Ishikawa (cell line): Measurements from ENCODE around the gene PDE3A.

Experiments
- CEBPB ChIP-seq: IDR thresholded peaks from 2 replicates; pipeline ENCODE4 v1.6.1; 2012
- CREB1 ChIP-seq: IDR thresholded peaks from 2 replicates; pipeline ENCODE4 v1.6.1; 2012; ENCODE audit warnings: low read depth
- EP300 ChIP-seq: IDR thresholded peaks from 2 replicates; pipeline ENCODE4 v1.6.1; 2012; ENCODE audit warnings: borderline replicate concordance
- RAD21 ChIP-seq: IDR thresholded peaks from 2 replicates; pipeline ENCODE4 v1.6.1; 2012; ENCODE audit warnings: low read depth
- TAF1 ChIP-seq: IDR thresholded peaks from 2 replicates; pipeline ENCODE4 v1.6.1; 2012; ENCODE audit warnings: low read depth, mild to moderate bottlenecking
- TCF12 ChIP-seq: IDR thresholded peaks from 2 replicates; pipeline ENCODE4 v1.6.1; 2012; ENCODE audit warnings: low read depth
- TEAD4 ChIP-seq: IDR thresholded peaks from 2 replicates; pipeline ENCODE4 v1.6.1; 2012
- ZBTB7A ChIP-seq: IDR thresholded peaks from 2 replicates; pipeline ENCODE4 v1.6.1; 2012; ENCODE audit warnings: low read depth
- TF ChIP-seq, protein P1 (sequence below): IDR thresholded peaks from 2 replicates; pipeline ENCODE4 v1.6.1; 2012; ENCODE audit warnings: low read depth, mild to moderate bottlenecking
- TF ChIP-seq, protein P2 (sequence below): IDR thresholded peaks from 2 replicates; pipeline ENCODE4 v1.6.1; 2012
- TF ChIP-seq, protein P3 (sequence below): IDR thresholded peaks from 2 replicates; pipeline ENCODE4 v1.6.1; 2012

DNA sequence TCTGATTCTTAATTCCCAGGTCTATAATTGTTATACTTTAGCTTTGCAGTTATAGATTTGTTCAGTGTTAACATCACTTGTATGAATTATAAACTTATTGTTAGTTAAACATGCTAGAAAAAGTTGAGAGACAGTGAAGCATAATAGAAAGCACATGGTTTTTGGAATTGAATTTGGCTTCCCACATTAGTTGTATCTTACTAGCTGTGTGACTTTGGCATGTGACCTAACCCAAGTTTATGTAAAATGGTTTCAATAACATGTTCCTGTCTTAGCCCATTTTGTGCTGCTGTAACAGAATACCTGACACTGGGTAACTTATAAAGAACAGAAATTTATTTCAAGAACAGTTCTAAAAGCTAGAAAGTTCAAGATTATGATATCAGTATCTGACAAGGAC is 146.3 kb downstream of the PDE3A start:
- TF ChIP-seq, protein P1, sequence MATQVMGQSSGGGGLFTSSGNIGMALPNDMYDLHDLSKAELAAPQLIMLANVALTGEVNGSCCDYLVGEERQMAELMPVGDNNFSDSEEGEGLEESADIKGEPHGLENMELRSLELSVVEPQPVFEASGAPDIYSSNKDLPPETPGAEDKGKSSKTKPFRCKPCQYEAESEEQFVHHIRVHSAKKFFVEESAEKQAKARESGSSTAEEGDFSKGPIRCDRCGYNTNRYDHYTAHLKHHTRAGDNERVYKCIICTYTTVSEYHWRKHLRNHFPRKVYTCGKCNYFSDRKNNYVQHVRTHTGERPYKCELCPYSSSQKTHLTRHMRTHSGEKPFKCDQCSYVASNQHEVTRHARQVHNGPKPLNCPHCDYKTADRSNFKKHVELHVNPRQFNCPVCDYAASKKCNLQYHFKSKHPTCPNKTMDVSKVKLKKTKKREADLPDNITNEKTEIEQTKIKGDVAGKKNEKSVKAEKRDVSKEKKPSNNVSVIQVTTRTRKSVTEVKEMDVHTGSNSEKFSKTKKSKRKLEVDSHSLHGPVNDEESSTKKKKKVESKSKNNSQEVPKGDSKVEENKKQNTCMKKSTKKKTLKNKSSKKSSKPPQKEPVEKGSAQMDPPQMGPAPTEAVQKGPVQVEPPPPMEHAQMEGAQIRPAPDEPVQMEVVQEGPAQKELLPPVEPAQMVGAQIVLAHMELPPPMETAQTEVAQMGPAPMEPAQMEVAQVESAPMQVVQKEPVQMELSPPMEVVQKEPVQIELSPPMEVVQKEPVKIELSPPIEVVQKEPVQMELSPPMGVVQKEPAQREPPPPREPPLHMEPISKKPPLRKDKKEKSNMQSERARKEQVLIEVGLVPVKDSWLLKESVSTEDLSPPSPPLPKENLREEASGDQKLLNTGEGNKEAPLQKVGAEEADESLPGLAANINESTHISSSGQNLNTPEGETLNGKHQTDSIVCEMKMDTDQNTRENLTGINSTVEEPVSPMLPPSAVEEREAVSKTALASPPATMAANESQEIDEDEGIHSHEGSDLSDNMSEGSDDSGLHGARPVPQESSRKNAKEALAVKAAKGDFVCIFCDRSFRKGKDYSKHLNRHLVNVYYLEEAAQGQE, result no peak
- no peak for TF ChIP-seq TCF12
- no peak for TF ChIP-seq EP300
- no peak for TF ChIP-seq ZBTB7A
- TF ChIP-seq, protein P2, sequence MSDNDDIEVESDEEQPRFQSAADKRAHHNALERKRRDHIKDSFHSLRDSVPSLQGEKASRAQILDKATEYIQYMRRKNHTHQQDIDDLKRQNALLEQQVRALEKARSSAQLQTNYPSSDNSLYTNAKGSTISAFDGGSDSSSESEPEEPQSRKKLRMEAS, result no peak
- no peak for TF ChIP-seq TAF1
- TF ChIP-seq, protein P3, sequence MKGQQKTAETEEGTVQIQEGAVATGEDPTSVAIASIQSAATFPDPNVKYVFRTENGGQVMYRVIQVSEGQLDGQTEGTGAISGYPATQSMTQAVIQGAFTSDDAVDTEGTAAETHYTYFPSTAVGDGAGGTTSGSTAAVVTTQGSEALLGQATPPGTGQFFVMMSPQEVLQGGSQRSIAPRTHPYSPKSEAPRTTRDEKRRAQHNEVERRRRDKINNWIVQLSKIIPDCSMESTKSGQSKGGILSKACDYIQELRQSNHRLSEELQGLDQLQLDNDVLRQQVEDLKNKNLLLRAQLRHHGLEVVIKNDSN, result no peak
- TF ChIP-seq TEAD4, result no peak
- no peak for TF ChIP-seq RAD21
- TF ChIP-seq CREB1, result no peak
- no peak for TF ChIP-seq CEBPB
